ENCODE data around the gene TSPAN13.

Gene TSPAN13

DNA sequence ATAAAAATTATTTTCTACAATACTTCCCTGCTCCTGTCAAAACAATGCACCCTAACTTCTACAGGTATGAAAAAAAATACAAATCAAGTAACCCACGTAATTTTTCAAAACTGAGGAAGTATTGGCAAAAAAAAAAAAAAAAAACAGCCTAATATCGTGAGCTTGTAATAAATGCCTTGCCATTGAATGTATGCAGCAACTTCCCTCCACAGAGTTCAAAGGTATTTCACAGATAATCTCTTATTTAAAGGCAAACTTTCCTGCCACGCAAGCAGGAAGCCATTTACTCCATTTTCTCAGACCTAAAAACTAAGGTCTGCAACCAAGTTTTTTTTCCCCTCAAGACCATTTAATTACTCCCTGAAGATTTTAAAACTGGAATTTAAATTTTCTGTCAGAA is 51.9 kb downstream of the TSPAN13 start:
- WGBS (ENCODE audit: insufficient coverage), result no CpG with 5 or more reads among the region's 3 CpGs

DNA sequence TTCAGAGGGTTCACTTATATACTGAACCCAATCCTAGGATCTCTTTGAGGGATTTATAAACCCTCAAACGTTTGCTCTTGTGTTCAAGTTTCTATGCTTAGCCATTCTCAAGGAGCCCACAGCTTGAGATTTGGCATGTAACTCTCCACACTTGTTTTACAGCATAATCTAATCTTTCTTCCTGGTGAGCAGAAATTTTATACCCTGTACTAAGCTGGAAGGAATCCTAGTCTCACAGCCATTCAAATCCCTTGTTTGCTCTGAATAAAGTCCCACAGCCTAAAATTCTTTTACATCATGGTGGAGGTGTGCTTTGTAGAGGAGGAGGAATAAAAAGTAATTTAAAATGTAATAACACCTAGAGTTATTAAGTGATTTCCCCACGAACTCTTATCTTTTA is 56.6 kb downstream of the TSPAN13 start:
- Histone ChIP-seq H3K27ac (ENCODE audit: insufficient read depth in 1 of 2, low read depth in 1 of 2, low read length in 2 of 2, poor library complexity in 1 of 2, severe bottlenecking in 2 of 2) (no peak overlapping the region), H3K4me3 (ENCODE audit: control insufficient read depth in 1 of 7, extremely low read depth in 1 of 7, insufficient read depth in 4 of 7, low read depth in 2 of 7, low read length in 6 of 7) (no peak overlapping the region), H3K36me3 (ENCODE audit: control insufficient read depth in 4 of 4, insufficient read depth in 4 of 4, low read length in 3 of 4) (no peaks in the 10 kb centered on the region), H3K27me3 (replicated peaks in 2 of 5; ENCODE audit: control insufficient read depth in 4 of 5, insufficient read depth in 5 of 5, low read length in 4 of 5) (no peaks in the 10 kb centered on the region), H3K9me3 (ENCODE audit: control extremely low read depth in 1 of 5, control insufficient read depth in 4 of 5, insufficient read depth in 2 of 5, low read depth in 1 of 5, low read length in 4 of 5) (no peaks in the 10 kb centered on the region), H3K4me1 (ENCODE audit: control extremely low read depth in 1 of 4, control insufficient read depth in 4 of 4, insufficient read depth in 4 of 4, low read length in 3 of 4) (peaks cover 0 to 13% (median 0%) of the 10 kb centered on the region in 4 experiments)
- ChIA-PET CTCF (interaction anchor here (1.0 to 1.7 kb wide), 3 partner anchors 9 to 110 kb away, joined by 3 to 5 read pairs (median 4); no protein-coding TSS in a partner anchor), POLR2A (no interaction called here)
- 100% methylated on average over 1 of the region's 2 CpGs for WGBS (ENCODE audit: insufficient coverage)
- DNase-seq, result no peak

More for the DNA sequence above, 51.9 kb downstream of the TSPAN13 start:
- POLR2A ChIA-PET, result no interaction called here
- Histone ChIP-seq H3K9me3 (ENCODE audit: control extremely low read depth in 1 of 5, control insufficient read depth in 4 of 5, insufficient read depth in 2 of 5, low read depth in 1 of 5, low read length in 4 of 5) (no peaks in the 10 kb centered on the region), H3K36me3 (ENCODE audit: control insufficient read depth in 4 of 4, insufficient read depth in 4 of 4, low read length in 3 of 4) (no peaks in the 10 kb centered on the region), H3K4me1 (ENCODE audit: control extremely low read depth in 1 of 4, control insufficient read depth in 4 of 4, insufficient read depth in 4 of 4, low read length in 3 of 4) (peaks cover 0 to 2% (median 0%) of the 10 kb centered on the region in 4 experiments), H3K27ac (ENCODE audit: insufficient read depth in 1 of 2, low read depth in 1 of 2, low read length in 2 of 2, poor library complexity in 1 of 2, severe bottlenecking in 2 of 2) (no peak overlapping the region), H3K27me3 (replicated peaks in 2 of 5; ENCODE audit: control insufficient read depth in 4 of 5, insufficient read depth in 5 of 5, low read length in 4 of 5) (no peaks in the 10 kb centered on the region), H3K4me3 (ENCODE audit: control insufficient read depth in 1 of 7, extremely low read depth in 1 of 7, insufficient read depth in 4 of 7, low read depth in 2 of 7, low read length in 6 of 7) (no peak overlapping the region)
- CTCF ChIA-PET, result no interaction called here
- DNase-seq, result no peak

DNA sequence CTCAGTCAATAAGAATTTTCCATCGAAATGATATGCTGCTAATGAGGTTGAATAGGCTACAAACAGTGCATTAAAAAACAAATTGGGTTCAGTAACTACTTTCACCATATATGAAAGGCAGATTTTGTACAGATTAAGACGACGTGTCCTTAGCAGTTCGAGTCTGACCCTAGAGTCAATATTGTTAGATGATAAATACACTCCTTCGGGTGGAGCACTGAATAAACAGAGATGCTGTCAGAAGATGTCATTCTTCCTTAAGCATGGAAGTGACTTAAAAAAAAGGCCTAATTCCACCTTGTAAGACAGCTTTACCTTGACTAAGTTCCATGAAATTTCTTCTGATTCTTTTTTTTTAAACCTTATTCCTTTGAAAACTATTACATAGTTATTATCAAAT is 57.0 kb downstream of the TSPAN13 start:
- Histone ChIP-seq H3K27me3 (replicated peaks in 2 of 5; ENCODE audit: control insufficient read depth in 4 of 5, insufficient read depth in 5 of 5, low read length in 4 of 5) (no peaks in the 10 kb centered on the region), H3K36me3 (ENCODE audit: control insufficient read depth in 4 of 4, insufficient read depth in 4 of 4, low read length in 3 of 4) (no peaks in the 10 kb centered on the region), H3K4me1 (ENCODE audit: control extremely low read depth in 1 of 4, control insufficient read depth in 4 of 4, insufficient read depth in 4 of 4, low read length in 3 of 4) (peaks cover 0 to 18% (median under 1%) of the 10 kb centered on the region in 4 experiments), H3K9me3 (ENCODE audit: control extremely low read depth in 1 of 5, control insufficient read depth in 4 of 5, insufficient read depth in 2 of 5, low read depth in 1 of 5, low read length in 4 of 5) (no peaks in the 10 kb centered on the region), H3K4me3 (ENCODE audit: control insufficient read depth in 1 of 7, extremely low read depth in 1 of 7, insufficient read depth in 4 of 7, low read depth in 2 of 7, low read length in 6 of 7) (no peak overlapping the region), H3K27ac (ENCODE audit: insufficient read depth in 1 of 2, low read depth in 1 of 2, low read length in 2 of 2, poor library complexity in 1 of 2, severe bottlenecking in 2 of 2) (no peak overlapping the region)
- DNase-seq, result no peak
- CTCF ChIA-PET, result no interaction called here
- POLR2A ChIA-PET, result no interaction called here
- 100% methylated on average over 4 of the region's 5 CpGs for WGBS (ENCODE audit: insufficient coverage)

DNA sequence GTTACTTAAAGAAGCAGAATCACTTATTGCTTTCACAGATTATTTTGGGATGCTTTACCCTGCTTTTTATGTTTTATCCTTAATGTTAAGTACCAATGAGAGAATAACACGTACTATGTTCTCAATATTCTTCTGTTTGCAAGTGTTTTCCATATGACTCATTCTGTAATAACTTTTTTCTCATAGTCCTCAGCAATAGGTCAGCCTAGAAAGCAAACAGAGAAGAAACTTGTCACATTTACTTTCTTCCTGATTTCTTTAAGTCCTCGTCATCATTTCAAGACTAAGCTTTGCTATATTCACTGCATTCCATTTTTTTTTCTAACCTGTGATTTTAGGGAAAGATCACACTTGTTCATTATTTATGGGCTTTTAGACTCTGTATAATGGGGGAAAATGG is 58.0 kb downstream of the TSPAN13 start:
- Histone ChIP-seq H3K27me3 (replicated peaks in 2 of 5; ENCODE audit: control insufficient read depth in 4 of 5, insufficient read depth in 5 of 5, low read length in 4 of 5) (no peaks in the 10 kb centered on the region), H3K4me1 (ENCODE audit: control extremely low read depth in 1 of 4, control insufficient read depth in 4 of 4, insufficient read depth in 4 of 4, low read length in 3 of 4) (peaks cover 3 to 27% (median 6%) of the 10 kb centered on the region in 4 experiments), H3K27ac (ENCODE audit: insufficient read depth in 1 of 2, low read depth in 1 of 2, low read length in 2 of 2, poor library complexity in 1 of 2, severe bottlenecking in 2 of 2) (no peak overlapping the region), H3K36me3 (ENCODE audit: control insufficient read depth in 4 of 4, insufficient read depth in 4 of 4, low read length in 3 of 4) (no peaks in the 10 kb centered on the region), H3K4me3 (ENCODE audit: control insufficient read depth in 1 of 7, extremely low read depth in 1 of 7, insufficient read depth in 4 of 7, low read depth in 2 of 7, low read length in 6 of 7) (no peak overlapping the region), H3K9me3 (ENCODE audit: control extremely low read depth in 1 of 5, control insufficient read depth in 4 of 5, insufficient read depth in 2 of 5, low read depth in 1 of 5, low read length in 4 of 5) (no peaks in the 10 kb centered on the region)
- DNase-seq, result no peak
- 100% methylated on average over 1 of the region's 2 CpGs for WGBS (ENCODE audit: insufficient coverage)
- ChIA-PET CTCF (no interaction called here), POLR2A (no interaction called here)

DNA sequence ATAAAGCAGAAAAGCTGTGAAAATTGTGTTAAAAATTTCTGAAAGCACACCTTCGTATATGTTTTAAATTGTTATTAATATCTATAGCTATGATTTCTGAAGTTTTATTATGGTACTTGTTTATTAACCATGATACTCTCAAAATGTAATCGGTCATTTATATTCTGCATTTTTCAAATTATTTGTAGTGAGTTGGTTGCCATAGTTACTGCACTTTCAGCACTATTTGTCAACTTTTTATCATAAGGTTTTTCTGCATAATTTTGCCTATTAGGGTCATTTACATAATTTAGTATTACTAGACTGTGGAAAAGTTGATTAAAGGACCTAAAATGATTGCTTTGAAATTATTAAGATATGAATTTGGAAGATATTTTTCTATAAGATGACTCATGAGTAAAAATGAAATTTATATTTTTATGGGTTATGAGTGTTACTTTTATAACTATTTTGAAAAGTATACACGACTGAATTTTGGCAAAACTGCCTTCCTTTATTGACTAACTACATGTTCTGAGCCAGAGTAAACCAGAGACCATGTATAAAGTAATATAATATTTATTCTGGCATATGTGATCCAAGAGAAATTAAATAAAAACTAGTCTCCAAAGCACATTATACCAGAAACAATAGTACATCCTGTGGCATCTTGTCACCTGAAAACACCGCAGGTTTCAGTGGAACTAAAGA is 59.1 kb downstream of the TSPAN13 start:
- Histone ChIP-seq H3K27ac (ENCODE audit: insufficient read depth in 1 of 2, low read depth in 1 of 2, low read length in 2 of 2, poor library complexity in 1 of 2, severe bottlenecking in 2 of 2) (no peak overlapping the region), H3K4me1 (ENCODE audit: control extremely low read depth in 1 of 4, control insufficient read depth in 4 of 4, insufficient read depth in 4 of 4, low read length in 3 of 4) (peaks cover 7 to 38% (median 12%) of the 10 kb centered on the region in 4 experiments), H3K9me3 (ENCODE audit: control extremely low read depth in 1 of 5, control insufficient read depth in 4 of 5, insufficient read depth in 2 of 5, low read depth in 1 of 5, low read length in 4 of 5) (no peaks in the 10 kb centered on the region), H3K27me3 (replicated peaks in 2 of 5; ENCODE audit: control insufficient read depth in 4 of 5, insufficient read depth in 5 of 5, low read length in 4 of 5) (no peaks in the 10 kb centered on the region), H3K36me3 (ENCODE audit: control insufficient read depth in 4 of 4, insufficient read depth in 4 of 4, low read length in 3 of 4) (no peaks in the 10 kb centered on the region), H3K4me3 (ENCODE audit: control insufficient read depth in 1 of 7, extremely low read depth in 1 of 7, insufficient read depth in 4 of 7, low read depth in 2 of 7, low read length in 6 of 7) (no peak overlapping the region)
- ChIA-PET POLR2A (no interaction called here), CTCF (interaction anchor here (1.6 kb wide), 1 partner anchor 13 kb away, joined by 4 read pairs; no protein-coding TSS in a partner anchor)
- WGBS (ENCODE audit: insufficient coverage), result 100% methylated on average over 1 of the region's 4 CpGs
- DNase-seq, result no peak

DNA sequence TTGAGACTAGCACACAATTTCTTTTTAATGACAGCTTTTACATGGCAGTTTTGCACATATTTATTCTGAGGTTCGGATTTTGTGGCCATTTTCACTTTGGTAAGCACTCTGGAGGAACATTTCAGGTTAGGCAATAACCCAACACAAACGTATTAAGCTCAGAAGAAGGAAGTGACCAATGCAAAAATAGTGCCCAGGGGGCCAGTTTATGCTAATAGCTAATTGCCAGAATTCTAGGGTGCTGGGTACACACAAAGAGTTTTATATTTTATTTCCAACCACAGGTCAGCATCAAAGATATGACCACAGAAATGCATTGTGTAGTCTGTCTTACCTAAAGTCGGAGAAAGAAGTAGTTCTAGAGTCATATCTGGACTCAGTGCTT is 59.7 kb downstream of the TSPAN13 start:
- H3K27ac ChIP-seq (ENCODE audit: insufficient read depth in 1 of 2, low read depth in 1 of 2, low read length in 2 of 2, poor library complexity in 1 of 2, severe bottlenecking in 2 of 2), result no peak overlapping the region
- POLR2A ChIA-PET, result no interaction called here

DNA sequence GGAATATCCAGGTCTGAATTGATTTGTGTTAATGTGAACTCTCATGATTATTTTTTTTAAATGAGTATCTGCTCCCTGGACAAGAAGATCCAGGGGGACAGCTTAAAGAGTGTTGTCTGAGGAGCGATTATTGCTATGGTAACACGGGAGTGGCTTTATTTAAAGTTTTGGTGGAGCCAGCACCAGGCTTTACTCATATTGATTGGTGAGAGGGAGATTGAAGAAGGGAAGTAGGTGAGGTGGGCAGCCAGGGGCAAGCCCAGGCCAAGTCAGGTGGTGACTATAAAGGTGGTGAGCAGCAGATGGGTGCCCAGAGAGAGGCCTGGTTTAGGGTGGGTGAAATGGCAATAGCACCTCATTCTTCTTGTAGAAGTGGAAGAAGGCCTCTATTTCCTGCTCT is 61.4 kb downstream of the TSPAN13 start:
- 95% methylated on average over 2 of the region's 2 CpGs for WGBS (ENCODE audit: insufficient coverage)

More for the DNA sequence above, 59.7 kb downstream of the TSPAN13 start:
- no peaks in the 10 kb centered on the region for H3K27me3 ChIP-seq (replicated peaks in 2 of 5; ENCODE audit: control insufficient read depth in 4 of 5, insufficient read depth in 5 of 5, low read length in 4 of 5)
- WGBS (ENCODE audit: insufficient coverage), result 95% methylated on average over 2 of the region's 3 CpGs
- H3K4me3 ChIP-seq (ENCODE audit: control insufficient read depth in 1 of 7, extremely low read depth in 1 of 7, insufficient read depth in 4 of 7, low read depth in 2 of 7, low read length in 6 of 7), result no peak overlapping the region
- no peaks in the 10 kb centered on the region for H3K9me3 ChIP-seq (ENCODE audit: control extremely low read depth in 1 of 5, control insufficient read depth in 4 of 5, insufficient read depth in 2 of 5, low read depth in 1 of 5, low read length in 4 of 5)
- no peaks in the 10 kb centered on the region for H3K36me3 ChIP-seq (ENCODE audit: control insufficient read depth in 4 of 4, insufficient read depth in 4 of 4, low read length in 3 of 4)
- no peak for DNase-seq
- CTCF ChIA-PET, result interaction anchor here (1.6 kb wide), 1 partner anchor 13 kb away, joined by 4 read pairs; no protein-coding TSS in a partner anchor
- H3K4me1 ChIP-seq (ENCODE audit: control extremely low read depth in 1 of 4, control insufficient read depth in 4 of 4, insufficient read depth in 4 of 4, low read length in 3 of 4), result peaks cover 11 to 44% (median 14%) of the 10 kb centered on the region in 4 experiments

More for the DNA sequence above, 61.4 kb downstream of the TSPAN13 start:
- ChIA-PET POLR2A (no interaction called here), CTCF (no interaction called here)
- no peaks in the 10 kb centered on the region for H3K36me3 ChIP-seq (ENCODE audit: control insufficient read depth in 4 of 4, insufficient read depth in 4 of 4, low read length in 3 of 4)
- no peak overlapping the region for H3K27ac ChIP-seq (ENCODE audit: insufficient read depth in 1 of 2, low read depth in 1 of 2, low read length in 2 of 2, poor library complexity in 1 of 2, severe bottlenecking in 2 of 2)
- H3K9me3 ChIP-seq (ENCODE audit: control extremely low read depth in 1 of 5, control insufficient read depth in 4 of 5, insufficient read depth in 2 of 5, low read depth in 1 of 5, low read length in 4 of 5), result no peaks in the 10 kb centered on the region
- DNase-seq, result no peak
- H3K27me3 ChIP-seq (replicated peaks in 2 of 5; ENCODE audit: control insufficient read depth in 4 of 5, insufficient read depth in 5 of 5, low read length in 4 of 5), result no peaks in the 10 kb centered on the region
- no peak overlapping the region for H3K4me3 ChIP-seq (ENCODE audit: control insufficient read depth in 1 of 7, extremely low read depth in 1 of 7, insufficient read depth in 4 of 7, low read depth in 2 of 7, low read length in 6 of 7)
- peaks cover 11 to 45% (median 14%) of the 10 kb centered on the region in 4 experiments for H3K4me1 ChIP-seq (ENCODE audit: control extremely low read depth in 1 of 4, control insufficient read depth in 4 of 4, insufficient read depth in 4 of 4, low read length in 3 of 4)
